Activated T-helper 17 cell treated with anti-CD3 and anti-CD28 coated beads, Interleukin-2, amount 50 U/mL, for 72 hours (primary cell): Measurements from ENCODE around the gene ESRRB. TPM values are rescaled to one million over a fixed set of nuclear protein-coding genes. Genes with fewer than 3 reads are reported as not detected.
A peak's percentile ranks its signal among the peaks of the same experiment; 100 is the strongest.

Experiments used
- ATAC-seq: fragments of 150-1000 bp; cut with Tn5 transposase; replicated peaks from 2 replicates; pipeline ENCODE4 v1.10.0; 2021; ENCODE audit warnings: mild to moderate bottlenecking, moderate library complexity
- H3K27ac Mint-ChIP-seq: one replicate; pipeline ENCODE4 v1.8.0; 2022; ENCODE audit warnings: mixed read lengths
- H3K27me3 Mint-ChIP-seq: one replicate; pipeline ENCODE4 v1.8.0; 2022; ENCODE audit warnings: mixed read lengths
- H3K36me3 Mint-ChIP-seq: one replicate; pipeline ENCODE4 v1.8.0; 2022; ENCODE audit warnings: low read depth, mild to moderate bottlenecking, mixed read lengths
- H3K4me1 Mint-ChIP-seq: one replicate; pipeline ENCODE4 v1.8.0; 2022; ENCODE audit warnings: mixed read lengths
- H3K4me3 Mint-ChIP-seq: one replicate; pipeline ENCODE4 v1.8.0; 2022; ENCODE audit warnings: mild to moderate bottlenecking, mixed read lengths
- H3K9me3 Mint-ChIP-seq: one replicate; pipeline ENCODE4 v1.8.0; 2022; ENCODE audit warnings: mixed read lengths
- total RNA-seq, 2 donors: library from RNA; stranded (reverse); gene quantifications; one replicate each; pipeline ENCODE4 v1.2.3, GENCODE V29; 2022

ESRRB gene
- total RNA-seq, 2 donors from 2014 or later: 0.30 to 0.34 TPM

DNA sequence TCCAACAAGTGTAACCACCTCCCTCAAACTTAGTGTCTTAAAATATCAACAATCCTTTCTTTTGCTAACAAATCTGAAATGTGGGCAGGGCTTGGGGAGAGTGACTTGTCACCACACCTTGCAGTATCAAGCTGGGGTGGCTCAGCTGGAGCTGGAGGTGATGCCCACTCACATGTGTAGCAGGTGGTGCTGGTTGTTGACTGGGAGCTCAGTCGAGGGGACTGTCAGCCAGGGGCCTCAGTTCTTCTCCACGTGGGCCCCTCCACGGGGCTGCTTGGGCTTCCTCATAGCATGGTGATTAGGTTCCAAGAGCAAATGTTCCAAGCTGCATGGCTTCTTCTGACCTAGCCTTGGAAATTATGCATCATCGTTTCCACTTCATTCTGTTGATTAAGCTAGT, 32.6 kb upstream of the ESRRB start:
- Mint-ChIP-seq H3K9me3 (peaks cover 5% of the 10 kb centered on the region), H3K4me1 (no peaks in the 10 kb centered on the region), H3K4me3 (no peak overlapping the region), H3K27me3 (peaks cover 20% of the 10 kb centered on the region), H3K27ac (no peak overlapping the region), H3K36me3 (no peaks in the 10 kb centered on the region)
- ATAC-seq: no peak

DNA sequence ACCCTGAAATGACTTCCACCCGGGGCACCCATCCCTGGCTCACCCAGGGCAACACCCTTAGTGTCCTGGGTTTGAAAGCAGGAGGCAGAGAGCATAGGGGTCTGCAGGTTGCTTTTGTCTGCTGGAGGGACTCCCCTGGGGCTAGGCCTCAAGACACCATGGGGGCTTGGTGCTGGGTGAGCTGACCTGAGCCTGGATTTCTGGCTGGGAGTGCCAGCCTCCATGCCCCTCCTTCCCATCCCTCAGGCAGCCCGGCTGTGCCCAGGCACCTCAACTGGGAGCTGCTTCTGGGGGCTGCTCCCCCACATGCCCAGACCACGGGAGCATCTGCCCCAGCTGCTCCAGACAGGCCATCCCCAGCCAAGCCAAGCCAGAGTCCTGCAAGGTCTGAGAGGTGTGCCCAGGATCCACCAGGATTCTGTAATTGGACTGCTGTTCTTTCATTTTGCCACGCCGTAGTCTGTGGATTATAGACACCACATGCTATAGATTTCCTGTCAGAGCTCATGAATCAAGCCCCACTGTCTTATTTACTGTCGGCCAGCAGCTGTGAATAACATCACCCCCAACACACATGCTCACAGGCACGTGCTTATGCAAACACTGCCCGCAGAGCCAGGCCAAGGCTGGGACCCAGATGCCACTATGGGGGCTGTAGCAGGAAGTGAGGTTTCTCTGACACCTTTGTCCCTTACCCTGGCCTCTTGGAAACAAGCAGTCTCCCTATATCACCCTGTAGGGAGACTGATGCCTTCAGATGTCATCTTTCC, 29.4 kb upstream of the ESRRB start:
- Mint-ChIP-seq H3K4me3 (no peak overlapping the region), H3K9me3 (peaks cover 5% of the 10 kb centered on the region), H3K27ac (no peak overlapping the region), H3K27me3 (peaks cover 20% of the 10 kb centered on the region), H3K4me1 (no peaks in the 10 kb centered on the region), H3K36me3 (no peaks in the 10 kb centered on the region)
- ATAC-seq: no peak

DNA sequence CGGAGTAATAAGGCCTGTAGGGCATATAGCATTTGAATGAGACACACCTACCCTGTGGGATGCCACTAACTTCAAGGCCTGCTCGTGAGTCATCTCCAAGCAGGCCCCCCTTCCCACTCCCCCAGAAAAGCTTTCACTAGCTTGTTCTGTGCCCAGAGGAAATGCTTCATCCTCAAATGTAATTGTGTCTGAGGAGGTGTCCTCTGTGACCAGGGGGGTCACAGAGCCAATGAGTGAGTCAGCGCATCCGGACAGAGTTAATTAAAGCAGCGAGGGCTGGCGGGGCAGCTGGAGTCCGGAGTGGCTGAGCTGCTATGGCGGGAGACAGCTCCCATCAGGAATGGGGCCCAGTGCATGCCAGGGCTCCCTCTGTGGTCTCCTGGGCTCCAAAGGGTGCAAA, 27.0 kb upstream of the ESRRB start:
- H3K36me3 Mint-ChIP-seq: no peaks in the 10 kb centered on the region
- H3K27me3 Mint-ChIP-seq: peaks cover 14% of the 10 kb centered on the region
- no peak overlapping the region for H3K27ac Mint-ChIP-seq
- ATAC-seq: no peak
- H3K4me3 Mint-ChIP-seq: no peak overlapping the region
- no peaks in the 10 kb centered on the region for H3K9me3 Mint-ChIP-seq
- no peaks in the 10 kb centered on the region for H3K4me1 Mint-ChIP-seq

DNA sequence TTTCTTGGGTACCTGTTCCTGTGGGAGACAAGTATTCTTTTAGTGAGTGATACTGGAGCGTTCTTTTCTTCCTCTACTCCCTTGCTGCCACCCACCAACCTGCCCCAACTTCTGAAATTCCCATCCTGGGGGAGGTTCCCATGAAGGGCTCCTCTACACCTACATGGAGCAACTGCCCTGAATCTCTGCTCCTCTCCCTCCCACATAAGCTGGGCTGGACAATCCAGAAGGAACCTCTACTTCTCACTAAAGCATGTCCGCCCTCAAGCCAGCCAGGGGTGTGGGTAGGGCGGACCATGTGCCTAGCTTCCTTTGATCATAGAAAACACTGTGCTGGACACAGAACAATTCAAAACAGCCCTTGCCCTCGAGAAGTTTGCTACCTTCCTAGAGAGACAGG, 25.9 kb upstream of the ESRRB start:
- H3K36me3 Mint-ChIP-seq: no peaks in the 10 kb centered on the region
- no peak overlapping the region for H3K4me3 Mint-ChIP-seq

DNA sequence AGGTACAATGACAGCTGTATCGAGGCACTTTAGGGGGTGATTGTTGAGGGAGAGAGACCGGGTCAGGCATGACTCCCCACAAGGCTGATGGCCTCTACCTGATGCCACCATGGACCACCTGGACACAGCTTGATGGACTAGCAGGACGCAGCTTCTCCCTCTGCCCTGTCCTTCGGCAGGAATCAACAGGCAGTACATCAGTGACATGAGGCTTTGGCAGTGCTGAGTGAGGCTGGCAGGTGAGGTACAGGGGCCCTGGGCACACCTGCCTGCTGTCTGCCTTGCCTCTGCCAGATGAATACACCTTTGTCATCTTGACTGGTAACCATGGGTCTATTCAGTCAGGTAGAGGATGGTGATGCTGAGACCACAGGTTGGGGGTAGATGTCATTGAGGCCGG, 25.3 kb upstream of the ESRRB start:
- no peak for ATAC-seq
- Mint-ChIP-seq H3K27ac (no peak overlapping the region), H3K4me1 (no peaks in the 10 kb centered on the region)

More for the DNA sequence above, 25.9 kb upstream of the ESRRB start:
- Mint-ChIP-seq H3K4me1 (no peaks in the 10 kb centered on the region), H3K27me3 (peaks cover 14% of the 10 kb centered on the region), H3K9me3 (no peaks in the 10 kb centered on the region), H3K27ac (no peak overlapping the region)
- ATAC-seq: no peak

DNA sequence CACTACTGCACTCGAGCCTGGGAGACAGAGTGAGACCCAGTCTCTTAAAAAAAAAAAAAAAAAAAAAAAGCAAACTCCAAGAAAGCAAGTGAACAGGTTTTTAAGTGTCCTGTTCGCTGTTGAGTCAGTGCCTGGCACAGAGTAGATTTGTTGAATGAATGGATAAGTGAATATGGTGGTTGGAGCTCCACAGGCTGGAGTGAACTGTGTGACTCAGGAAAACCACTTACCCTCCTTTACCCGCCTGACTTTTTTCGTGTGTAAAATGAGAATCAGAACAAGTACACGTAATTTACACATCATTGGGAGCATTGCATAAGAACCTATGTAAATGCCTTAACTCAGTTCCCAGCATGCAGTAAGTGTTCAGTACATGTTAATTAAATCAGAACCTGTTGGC, 24.0 kb upstream of the ESRRB start:
- H3K4me3 Mint-ChIP-seq: no peak overlapping the region
- no peaks in the 10 kb centered on the region for H3K4me1 Mint-ChIP-seq
- H3K9me3 Mint-ChIP-seq: no peaks in the 10 kb centered on the region
- no peaks in the 10 kb centered on the region for H3K36me3 Mint-ChIP-seq
- no peak for ATAC-seq
- H3K27me3 Mint-ChIP-seq: peaks cover 30% of the 10 kb centered on the region
- H3K27ac Mint-ChIP-seq: no peak overlapping the region

More for the DNA sequence above, 25.3 kb upstream of the ESRRB start:
- H3K36me3 Mint-ChIP-seq: no peaks in the 10 kb centered on the region
- H3K27me3 Mint-ChIP-seq: peaks cover 18% of the 10 kb centered on the region
- no peak overlapping the region for H3K4me3 Mint-ChIP-seq
- no peaks in the 10 kb centered on the region for H3K9me3 Mint-ChIP-seq

DNA sequence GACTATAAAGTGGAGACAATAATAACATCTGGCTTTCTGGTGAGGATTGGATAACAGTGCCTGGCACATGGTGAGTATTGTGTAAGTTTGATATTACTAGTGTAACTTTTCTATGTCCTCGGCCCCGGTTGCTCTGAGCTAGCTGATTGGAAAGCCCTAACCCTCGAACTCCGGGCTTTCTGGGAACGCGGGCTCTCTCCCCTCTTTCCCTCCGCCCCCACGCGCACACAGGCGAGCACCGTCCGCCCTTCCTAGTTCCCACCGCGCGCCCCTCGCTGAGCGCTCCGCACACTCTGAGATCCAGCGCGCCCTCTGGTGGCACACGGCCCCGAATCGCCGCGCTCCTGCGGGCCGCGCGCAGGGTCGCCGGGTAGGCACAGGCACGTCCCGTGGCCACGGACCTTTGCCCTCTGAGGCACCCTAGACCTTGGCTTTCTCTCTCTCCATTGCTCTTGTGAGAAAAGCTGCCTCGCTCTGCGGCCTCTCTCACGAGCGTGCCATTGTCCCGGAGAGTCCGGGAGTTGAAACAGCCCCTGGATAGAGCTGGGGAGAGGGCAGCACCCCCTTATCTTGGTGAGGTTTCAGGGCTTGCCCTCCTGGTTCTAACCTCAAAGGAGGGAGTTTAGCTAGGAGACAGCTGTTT, 23.2 kb upstream of the ESRRB start:
- H3K36me3 Mint-ChIP-seq: no peaks in the 10 kb centered on the region
- H3K27ac Mint-ChIP-seq: no peak overlapping the region
- peak; percentile 64 for ATAC-seq
- no peak overlapping the region for H3K4me3 Mint-ChIP-seq
- H3K27me3 Mint-ChIP-seq: peaks cover 35% of the 10 kb centered on the region
- H3K4me1 Mint-ChIP-seq: no peaks in the 10 kb centered on the region
- H3K9me3 Mint-ChIP-seq: no peaks in the 10 kb centered on the region

DNA sequence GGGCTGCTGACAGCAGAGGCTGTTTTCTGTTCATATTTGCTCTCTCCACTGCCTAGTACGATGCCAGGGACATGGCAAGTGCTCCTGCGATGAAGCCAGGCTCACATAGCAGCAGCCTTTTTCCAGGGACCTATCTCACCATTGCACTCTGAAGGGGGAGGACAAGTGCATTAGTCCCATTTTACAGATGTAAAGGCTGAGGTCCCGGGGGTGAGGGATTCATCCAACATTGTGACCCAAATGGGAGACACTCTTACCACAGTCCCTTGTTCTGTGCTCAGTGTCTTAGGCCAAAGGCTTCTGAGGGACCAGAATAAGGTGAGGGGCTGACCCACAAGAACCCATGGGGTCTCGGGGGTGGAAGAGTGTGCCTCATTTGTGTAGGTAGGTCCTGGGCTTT, 21.6 kb upstream of the ESRRB start:
- H3K9me3 Mint-ChIP-seq: no peaks in the 10 kb centered on the region
- H3K4me3 Mint-ChIP-seq: no peak overlapping the region
- no peak overlapping the region for H3K27ac Mint-ChIP-seq
- ATAC-seq: no peak
- no peaks in the 10 kb centered on the region for H3K36me3 Mint-ChIP-seq
- no peaks in the 10 kb centered on the region for H3K4me1 Mint-ChIP-seq
- H3K27me3 Mint-ChIP-seq: peaks cover 34% of the 10 kb centered on the region

DNA sequence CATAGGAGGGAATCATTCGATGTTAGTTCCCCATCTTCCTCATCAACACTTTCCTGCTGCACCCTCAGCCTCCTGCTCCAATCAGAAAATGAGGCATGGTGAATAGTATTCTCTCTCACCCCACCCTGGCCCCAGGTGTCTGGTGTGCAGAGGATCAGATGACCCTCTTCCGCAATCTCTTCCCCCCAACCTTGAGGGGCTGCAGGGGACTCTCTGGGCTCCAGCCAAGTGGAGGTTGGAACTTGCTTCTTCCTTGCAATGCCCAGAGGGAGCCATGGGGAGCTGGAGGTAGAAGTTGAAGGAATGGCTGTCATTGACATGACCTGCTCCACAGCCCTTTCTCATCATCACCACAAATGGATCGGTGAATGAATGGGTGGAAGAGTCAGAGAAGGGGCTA, 20.2 kb upstream of the ESRRB start:
- H3K36me3 Mint-ChIP-seq: no peaks in the 10 kb centered on the region
- H3K9me3 Mint-ChIP-seq: no peaks in the 10 kb centered on the region
- no peak for ATAC-seq
- H3K4me3 Mint-ChIP-seq: no peak overlapping the region
- peaks cover 37% of the 10 kb centered on the region for H3K27me3 Mint-ChIP-seq
- H3K4me1 Mint-ChIP-seq: no peaks in the 10 kb centered on the region
- no peak overlapping the region for H3K27ac Mint-ChIP-seq

DNA sequence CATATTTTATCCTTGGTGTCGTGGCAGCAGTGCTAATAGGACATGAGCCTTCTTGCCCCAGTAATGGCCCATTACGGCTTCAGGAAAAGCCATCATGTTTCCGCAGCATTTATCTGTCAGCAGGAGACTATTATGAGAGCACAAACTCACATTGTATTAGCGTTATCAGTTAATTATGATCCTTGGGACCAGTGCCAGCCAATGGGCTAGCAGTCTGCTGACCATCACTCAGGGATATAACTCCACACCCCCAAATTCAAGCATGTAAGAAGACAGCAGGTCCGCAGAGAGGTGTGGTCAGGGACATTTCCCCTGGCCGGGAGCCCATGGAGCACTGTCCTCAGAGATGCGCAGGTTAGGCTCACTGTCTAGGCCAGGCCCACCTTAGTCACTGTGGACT, 4.9 kb upstream of the ESRRB start:
- H3K9me3 Mint-ChIP-seq: no peaks in the 10 kb centered on the region
- no peak overlapping the region for H3K4me3 Mint-ChIP-seq
- H3K27ac Mint-ChIP-seq: no peak overlapping the region
- no peak for ATAC-seq
- peaks cover 28% of the 10 kb centered on the region for H3K27me3 Mint-ChIP-seq
- no peaks in the 10 kb centered on the region for H3K36me3 Mint-ChIP-seq
- H3K4me1 Mint-ChIP-seq: no peaks in the 10 kb centered on the region

DNA sequence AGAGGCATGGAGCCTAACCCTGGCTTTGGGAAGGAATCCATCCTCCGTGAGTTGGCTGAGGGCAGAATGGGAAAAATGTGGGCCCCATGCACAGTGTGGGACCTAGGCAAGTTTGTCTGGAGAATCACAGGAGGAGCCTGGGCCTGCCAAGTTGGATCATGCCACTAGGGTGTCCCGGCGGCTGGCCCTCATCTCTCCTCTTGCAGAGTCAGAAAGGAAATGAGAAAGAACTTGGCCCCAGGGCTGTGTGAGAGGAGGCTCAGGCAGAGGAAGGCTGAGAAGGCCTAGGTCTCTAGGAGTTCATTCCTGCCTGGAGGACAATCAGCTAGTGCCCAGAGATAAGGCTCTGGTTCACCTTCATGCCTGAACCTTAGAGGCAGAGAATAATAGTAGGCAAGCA, 2.5 kb upstream of the ESRRB start:
- peaks cover 44% of the 10 kb centered on the region for H3K27me3 Mint-ChIP-seq
- no peaks in the 10 kb centered on the region for H3K9me3 Mint-ChIP-seq
- no peak overlapping the region for H3K4me3 Mint-ChIP-seq
- no peak for ATAC-seq
- no peaks in the 10 kb centered on the region for H3K36me3 Mint-ChIP-seq
- peaks cover 4% of the 10 kb centered on the region for H3K4me1 Mint-ChIP-seq
- H3K27ac Mint-ChIP-seq: no peak overlapping the region

DNA sequence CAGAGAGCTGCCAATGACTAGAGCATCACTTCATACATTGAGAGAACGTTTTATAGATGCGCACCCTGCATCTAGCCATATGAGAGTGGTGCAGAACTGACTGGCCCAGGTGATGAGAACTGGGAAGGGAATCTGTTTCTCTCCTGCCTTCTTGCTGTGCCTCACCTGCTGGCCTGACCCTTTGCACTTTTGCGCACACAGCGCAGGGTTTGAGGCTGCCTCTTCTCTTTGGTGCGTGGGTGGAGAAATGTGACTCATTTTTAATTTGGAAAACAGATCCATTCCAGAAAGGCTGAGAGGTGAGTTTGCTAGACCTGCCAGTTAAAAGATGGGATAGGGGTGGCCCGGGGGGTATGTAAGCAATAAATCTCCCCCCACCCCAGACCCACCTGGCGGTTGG, 453 bp upstream of the ESRRB start:
- no peak for ATAC-seq
- Mint-ChIP-seq H3K27me3 (peaks cover 54% of the 10 kb centered on the region), H3K4me3 (no peak overlapping the region), H3K27ac (no peak overlapping the region), H3K9me3 (no peaks in the 10 kb centered on the region), H3K36me3 (no peaks in the 10 kb centered on the region), H3K4me1 (peaks cover 4% of the 10 kb centered on the region)

DNA sequence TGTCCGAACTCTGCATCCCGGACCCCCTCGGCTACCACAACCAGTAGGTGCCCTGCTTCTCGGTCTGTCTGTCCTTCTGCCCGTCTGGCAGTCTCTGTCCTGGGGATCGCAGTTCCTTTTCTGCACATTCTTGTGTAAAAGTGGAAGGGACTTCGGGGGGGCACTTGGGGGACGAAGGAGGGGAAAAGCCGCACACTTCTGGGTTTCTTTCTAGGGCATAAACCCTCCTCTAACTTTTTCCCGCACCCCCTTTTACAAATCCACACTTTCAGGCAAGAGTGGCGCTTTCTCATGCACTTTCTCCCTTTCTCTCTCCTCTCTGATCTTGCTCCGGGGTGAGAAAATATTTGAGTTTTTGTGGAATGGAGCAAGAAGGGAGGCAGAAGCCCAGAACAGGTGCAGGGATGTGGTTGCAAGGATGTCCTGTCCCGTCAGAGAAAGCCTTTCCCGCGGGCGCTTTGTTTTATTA, 506 bp downstream of the ESRRB start:
- Mint-ChIP-seq H3K27me3 (peaks cover 49% of the 10 kb centered on the region), H3K4me3 (no peak overlapping the region), H3K36me3 (no peaks in the 10 kb centered on the region), H3K27ac (no peak overlapping the region), H3K4me1 (peaks cover 4% of the 10 kb centered on the region), H3K9me3 (no peaks in the 10 kb centered on the region)
- no peak for ATAC-seq

DNA sequence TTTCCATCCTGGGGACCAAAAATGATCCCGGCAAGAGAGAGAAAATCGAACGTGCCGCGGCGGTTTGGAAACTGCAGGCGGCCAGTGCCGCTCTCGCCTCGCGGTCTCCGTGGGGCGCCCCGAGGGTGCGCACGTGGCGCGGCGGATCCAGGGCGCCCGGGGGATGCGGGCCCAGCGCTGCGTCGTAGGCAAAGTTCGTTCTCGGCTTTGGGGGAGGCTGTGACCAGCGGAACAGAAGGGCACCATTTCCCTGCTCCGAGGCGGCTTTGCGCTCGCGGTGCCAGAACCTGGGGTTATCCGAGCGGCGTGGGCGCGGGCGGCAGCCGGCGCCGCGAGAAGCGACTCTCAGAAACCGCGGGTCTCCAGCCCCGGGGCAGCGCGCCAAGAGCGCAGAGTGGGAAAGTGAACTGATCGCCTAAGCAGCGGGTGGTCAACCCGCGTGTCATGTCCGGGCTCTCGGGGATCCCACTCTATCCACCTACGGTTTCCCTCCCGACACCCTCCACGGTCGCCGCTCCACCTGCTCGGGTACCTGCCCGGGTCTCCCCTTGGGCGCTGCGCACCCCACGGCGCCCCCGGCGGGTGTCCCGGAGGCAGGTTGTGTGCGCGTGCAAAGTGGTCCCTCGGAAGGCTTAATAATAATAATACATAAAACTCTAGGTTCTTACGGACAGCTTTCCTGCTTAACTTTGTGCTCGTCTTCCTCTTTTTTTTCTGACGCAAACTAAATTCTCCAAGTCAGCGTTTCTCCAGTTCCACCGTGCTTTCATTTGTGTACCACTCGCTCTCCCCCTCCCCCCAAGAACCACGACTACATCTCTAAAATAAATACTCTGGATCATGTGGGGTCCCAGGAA, 1.2 kb downstream of the ESRRB start:
- peaks cover 4% of the 10 kb centered on the region for H3K4me1 Mint-ChIP-seq
- H3K4me3 Mint-ChIP-seq: no peak overlapping the region
- H3K9me3 Mint-ChIP-seq: no peaks in the 10 kb centered on the region
- no peaks in the 10 kb centered on the region for H3K36me3 Mint-ChIP-seq
- peaks cover 50% of the 10 kb centered on the region for H3K27me3 Mint-ChIP-seq
- H3K27ac Mint-ChIP-seq: no peak overlapping the region
- ATAC-seq: no peak

DNA sequence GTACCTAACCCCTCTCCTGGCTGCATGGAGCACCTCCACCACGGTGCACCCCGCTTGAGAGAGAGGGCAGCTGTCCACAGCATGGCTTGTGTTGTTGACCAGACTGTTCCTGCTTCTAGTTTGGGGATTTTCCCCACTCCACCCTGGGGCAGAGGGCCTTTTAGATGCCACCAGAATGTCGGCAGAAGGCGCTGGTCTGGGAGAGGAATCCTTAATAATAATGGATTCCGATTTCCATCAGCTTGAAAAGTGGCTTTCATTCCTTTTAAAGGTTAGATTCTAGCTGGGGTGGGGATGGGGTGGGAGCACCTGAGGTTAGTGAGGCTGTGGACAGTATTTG, 1.8 kb downstream of the ESRRB start:
- H3K36me3 Mint-ChIP-seq: no peaks in the 10 kb centered on the region
- no peaks in the 10 kb centered on the region for H3K9me3 Mint-ChIP-seq
- H3K27me3 Mint-ChIP-seq: peaks cover 51% of the 10 kb centered on the region
- no peak overlapping the region for H3K27ac Mint-ChIP-seq
- peaks cover 4% of the 10 kb centered on the region for H3K4me1 Mint-ChIP-seq
- ATAC-seq: no peak
- H3K4me3 Mint-ChIP-seq: no peak overlapping the region
